ENCODE results near the gene NFKBIE. TPM values are rescaled to one million over a fixed set of nuclear protein-coding genes. Genes with fewer than 3 reads are reported as not detected.

NFKBIE gene
- total RNA-seq, 4 donors from 2014 or later: 13.1 to 25.5 (median 15.3) TPM

DNA sequence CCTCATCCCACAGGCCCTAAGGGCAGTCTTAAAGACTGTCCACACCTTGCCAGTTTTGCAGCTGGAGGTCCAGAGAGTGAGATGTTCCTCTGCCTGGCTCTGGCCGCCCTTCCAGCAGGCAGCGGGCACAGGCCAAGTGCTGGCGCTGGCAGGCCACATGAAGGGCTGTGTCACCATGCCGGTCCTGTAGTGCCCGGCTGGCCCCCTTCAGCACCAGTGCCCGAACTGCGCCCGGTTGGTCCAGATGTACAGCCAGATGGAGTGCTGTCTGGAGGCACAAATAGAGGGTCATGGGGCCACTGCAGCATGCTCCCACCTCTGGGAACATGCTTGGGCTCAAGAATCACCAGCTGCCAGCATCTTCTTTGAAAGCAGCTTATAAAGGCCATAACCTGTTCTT lies 3.8 kb downstream of the NFKBIE start:
- DNase-seq (ENCODE audit: low spot score): no peak
- ATAC-seq (ENCODE audit: low FRiP score): no peak
- TF ChIP-seq CTCF (IDR thresholded peaks at IDR 0.05): no peak

DNA sequence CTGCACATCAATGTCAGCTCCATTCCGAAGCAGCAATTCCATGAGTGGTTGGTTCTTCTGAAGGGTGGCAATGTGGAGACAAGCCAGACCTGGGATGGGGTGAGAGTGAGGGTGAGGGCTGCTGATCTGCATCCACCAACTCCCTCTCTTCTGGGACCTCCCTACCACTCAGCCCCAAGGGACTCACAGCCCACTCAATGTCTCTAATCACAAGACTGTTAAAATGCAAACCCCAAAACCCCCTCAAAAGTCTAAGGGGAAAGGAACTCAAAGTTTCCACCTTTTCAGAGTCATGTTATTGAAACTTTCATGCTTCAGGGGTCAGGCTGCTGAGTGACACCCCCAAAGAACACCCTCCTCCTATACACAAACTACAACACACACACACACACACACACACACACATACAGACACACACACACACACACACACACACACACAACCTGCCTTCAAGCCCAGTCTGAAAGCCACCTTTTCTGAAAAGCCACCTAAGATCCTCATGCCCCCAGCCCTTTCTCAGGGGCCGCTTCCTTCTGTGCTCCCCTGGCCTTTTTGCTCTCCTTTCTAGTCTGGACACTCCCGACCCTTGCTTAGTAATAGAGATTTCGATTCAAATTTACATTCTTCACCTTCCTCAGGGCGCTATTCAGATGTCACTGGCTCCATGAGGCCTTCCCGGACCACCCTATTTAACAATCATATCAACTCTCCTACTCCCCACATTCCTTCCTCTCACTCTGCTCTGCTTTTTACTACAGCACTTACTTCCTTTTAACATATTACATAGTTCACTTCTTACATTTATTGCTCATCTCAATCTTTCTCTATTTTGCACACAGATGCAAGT lies 4.7 kb downstream of the NFKBIE start:
- no peak for DNase-seq (ENCODE audit: low spot score)
- no peak for ATAC-seq (ENCODE audit: low FRiP score)
- no peak for TF ChIP-seq CTCF (IDR thresholded peaks at IDR 0.05)

GRCh38 chr6:44260011-44260410 lies 5.3 kb downstream of the NFKBIE start:
- ATAC-seq (ENCODE audit: low FRiP score) (no peak), DNase-seq (ENCODE audit: low spot score) (no peak)
- TF ChIP-seq CTCF (IDR thresholded peaks at IDR 0.05): no peak

DNA sequence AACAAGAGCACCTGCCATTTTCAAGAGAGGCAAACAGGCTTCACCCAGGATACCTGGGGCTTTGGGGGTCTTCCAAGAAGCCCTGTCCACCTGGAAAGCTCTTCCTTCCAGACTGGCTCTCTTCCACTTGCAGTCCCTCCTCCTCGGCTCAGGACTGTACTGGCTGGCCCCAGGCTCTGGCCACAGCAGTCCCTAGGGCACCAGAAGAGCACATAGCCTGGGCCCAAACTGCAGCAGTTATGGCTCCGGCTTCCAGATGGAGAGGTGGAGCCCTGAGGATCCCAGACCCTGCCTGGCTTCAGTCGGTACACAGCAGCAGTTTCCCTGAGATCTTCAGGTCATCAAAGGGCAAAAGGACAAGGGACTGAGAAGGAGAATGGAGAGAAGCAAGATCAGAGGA lies 6.4 kb downstream of the NFKBIE start:
- DNase-seq (ENCODE audit: low spot score) (no peak), ATAC-seq (ENCODE audit: low FRiP score) (no peak)
- no peak for TF ChIP-seq CTCF (IDR thresholded peaks at IDR 0.05)

DNA sequence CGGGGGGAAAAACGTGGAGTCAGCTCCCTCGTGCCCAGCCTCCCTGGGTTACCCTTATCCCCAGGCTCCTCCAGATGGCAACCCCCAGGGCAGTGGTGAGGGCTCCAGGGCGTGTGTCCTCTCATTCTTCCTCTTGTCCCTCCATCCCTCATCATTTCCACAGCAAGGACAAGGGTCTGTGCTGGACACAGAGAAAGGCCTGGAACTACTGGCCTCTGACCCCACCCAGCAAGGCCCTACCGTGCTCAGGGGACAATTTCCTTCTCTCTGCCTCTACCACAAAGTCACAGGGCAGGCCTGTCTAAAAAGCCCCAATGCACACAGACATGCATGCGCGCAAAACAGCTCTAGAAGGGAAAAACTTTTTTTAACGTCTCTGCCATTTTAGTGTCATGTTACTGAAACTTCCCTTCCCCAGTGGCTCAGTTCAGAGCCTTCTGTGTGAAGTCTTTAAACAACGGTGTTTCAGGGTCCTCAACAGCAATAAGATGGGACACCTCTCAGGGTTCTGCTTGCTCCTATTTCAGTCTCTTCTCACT lies 7.0 kb downstream of the NFKBIE start:
- TF ChIP-seq CTCF (IDR thresholded peaks at IDR 0.05): no peak
- DNase-seq (ENCODE audit: low spot score): no peak
- no peak for ATAC-seq (ENCODE audit: low FRiP score)

DNA sequence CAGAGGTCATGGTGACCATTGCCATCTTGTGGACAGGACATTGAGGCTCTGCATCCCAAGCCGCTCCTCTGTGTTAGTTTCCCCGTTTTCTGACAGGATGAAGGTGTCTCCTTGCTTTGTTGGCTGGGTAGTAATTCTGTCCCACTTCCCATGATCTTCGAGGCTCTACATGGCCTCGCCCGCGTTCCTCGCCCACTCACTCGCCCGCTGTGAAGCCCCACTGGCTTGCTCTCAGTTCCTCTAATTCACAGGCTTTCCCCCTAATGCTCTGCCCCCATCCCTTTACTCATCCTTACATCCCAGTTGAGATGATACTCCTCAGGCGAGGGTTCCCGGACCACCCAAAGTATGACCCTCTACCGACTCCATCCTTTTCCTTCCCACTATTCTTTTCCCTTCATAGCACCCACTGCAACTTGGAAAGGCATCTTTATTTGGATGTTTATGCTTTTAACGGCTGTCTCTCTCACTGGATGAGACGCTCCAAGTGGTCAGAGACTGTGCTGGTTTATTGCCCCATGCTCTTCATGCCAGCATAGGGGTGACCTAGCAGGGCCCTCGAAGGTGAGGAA lies 7.5 kb downstream of the NFKBIE start:
- DNase-seq (ENCODE audit: low spot score): no peak
- no peak for TF ChIP-seq CTCF (IDR thresholded peaks at IDR 0.05)
- no peak for ATAC-seq (ENCODE audit: low FRiP score)
